Liver (tissue), 9 donors: Measurements from ENCODE around the gene BTBD6. TPM values are rescaled to one million over a fixed set of nuclear protein-coding genes. Genes with fewer than 3 reads are reported as not detected.

Experiments
- DNase-seq: peaks from one replicate; pipeline ENCODE4 v3.0.0-alpha.2; 2017; ENCODE audit warnings: low spot score
- H3K27ac ChIP-seq, 2 donors: one replicate each; pipeline ENCODE4 v1.7.0; 2013; ENCODE audit warnings: inconsistent platforms in 2 of 2, low read length in 2 of 2, control low read depth in 1 of 2, low read depth in 1 of 2, mild to moderate bottlenecking in 1 of 2
- H3K27me3 ChIP-seq, 4 donors: one replicate each; pipeline versions ENCODE4 v1.6.1 to v1.7.0; 2013; ENCODE audit warnings: low read length in 3 of 4, inconsistent platforms in 1 of 4, mild to moderate bottlenecking in 1 of 4, moderate library complexity in 1 of 4; ENCODE audit not compliant: control insufficient read depth in 4 of 4, insufficient read depth in 4 of 4
- H3K36me3 ChIP-seq, 4 donors: one replicate each; pipeline versions ENCODE4 v1.6.1 to v1.7.0; 2013; ENCODE audit warnings: low read length in 3 of 4, mild to moderate bottlenecking in 3 of 4, low read depth in 1 of 4, moderate library complexity in 1 of 4; ENCODE audit not compliant: control insufficient read depth in 4 of 4, insufficient read depth in 3 of 4
- H3K4me1 ChIP-seq, 4 donors: one replicate each; pipeline versions ENCODE4 v1.6.1 to v1.7.0; 2013; ENCODE audit warnings: low read length in 3 of 4, mild to moderate bottlenecking in 3 of 4, moderate library complexity in 1 of 4; ENCODE audit not compliant: control insufficient read depth in 4 of 4, insufficient read depth in 4 of 4
- H3K4me3 ChIP-seq, 3 donors: one replicate each; pipeline versions ENCODE4 v1.6.1 to v1.7.0; 2013; ENCODE audit warnings: low read length in 3 of 3, control low read depth in 1 of 3, low read depth in 1 of 3, mild to moderate bottlenecking in 1 of 3
- H3K9ac ChIP-seq, 2 donors: one replicate each; pipeline ENCODE4 v1.7.0; 2013; ENCODE audit warnings: low read length in 2 of 2, mild to moderate bottlenecking in 2 of 2, moderate library complexity in 2 of 2, control low read depth in 1 of 2, low read depth in 1 of 2
- H3K9me3 ChIP-seq, 4 donors: one replicate each; pipeline versions ENCODE4 v1.6.1 to v1.7.0; 2013; ENCODE audit warnings: low read length in 3 of 4; ENCODE audit not compliant: control insufficient read depth in 4 of 4
- EGR1 ChIP-seq, 2 donors: IDR thresholded peaks; 2 replicates each; pipeline ENCODE4 v1.6.1; 2016 to 2018; ENCODE audit warnings: antibody characterized with exemption in 2 of 2, low read depth in 2 of 2
- FOXA1 ChIP-seq: IDR thresholded peaks from 2 replicates; pipeline ENCODE4 v1.6.1; 2016; ENCODE audit warnings: antibody characterized with exemption
- FOXA2 ChIP-seq: IDR thresholded peaks from 2 replicates; pipeline ENCODE4 v1.6.1; 2016; ENCODE audit warnings: antibody characterized with exemption
- GABPA ChIP-seq, 2 donors: IDR thresholded peaks in 1 of 2; conservative IDR thresholded peaks in 1 of 2; 2 replicates each; pipeline ENCODE4 v1.6.1; 2016; ENCODE audit warnings: antibody characterized with exemption in 2 of 2, mild to moderate bottlenecking in 1 of 2, moderate library complexity in 1 of 2
- HNF4A ChIP-seq, 2 donors: conservative IDR thresholded peaks; 2 replicates each; pipeline ENCODE4 v1.6.1; 2016; ENCODE audit warnings: antibody characterized with exemption in 2 of 2, mild to moderate bottlenecking in 2 of 2
- HNF4G ChIP-seq: IDR thresholded peaks from 2 replicates; pipeline ENCODE4 v1.6.1; 2016; ENCODE audit warnings: antibody characterized with exemption
- JUND ChIP-seq, 2 donors: IDR thresholded peaks; 2 replicates each; pipeline ENCODE4 v1.6.1; 2016; ENCODE audit warnings: antibody characterized with exemption in 2 of 2
- NR2F2 ChIP-seq: IDR thresholded peaks from 2 replicates; pipeline ENCODE4 v1.6.1; 2016; ENCODE audit warnings: antibody characterized with exemption
- RAD21 ChIP-seq, 2 donors: IDR thresholded peaks; 2 replicates each; pipeline ENCODE4 v1.6.1; 2016; ENCODE audit warnings: antibody characterized with exemption in 2 of 2, mild to moderate bottlenecking in 2 of 2
- RXRA ChIP-seq, 2 donors: IDR thresholded peaks; 2 replicates each; pipeline ENCODE4 v1.6.1; 2017 to 2018; ENCODE audit warnings: antibody characterized with exemption in 2 of 2, mild to moderate bottlenecking in 1 of 2
- SP1 ChIP-seq: IDR thresholded peaks from 2 replicates; pipeline ENCODE4 v1.6.1; 2018; ENCODE audit warnings: antibody characterized with exemption, mild to moderate bottlenecking
- TAF1 ChIP-seq: conservative IDR thresholded peaks from 2 replicates; pipeline ENCODE4 v1.6.1; 2016; ENCODE audit warnings: antibody characterized with exemption, mild to moderate bottlenecking
- YY1 ChIP-seq: IDR thresholded peaks from 2 replicates; pipeline ENCODE4 v1.6.1; 2016; ENCODE audit warnings: antibody characterized with exemption, mild to moderate bottlenecking
- WGBS: extraction: QIAGEN DNeasy Blood & Tissue Kit; methylation state at CpG from one replicate; pipeline ENCODE4 v1.1.7; 2013; 5-methylcytosine and 5-hydroxymethylcytosine counted together
- polyA plus RNA-seq, 2 donors: library from polyadenylated mRNA; stranded (reverse) in 1 of 2; unstranded in 1 of 2; fragments of 200-250 nt in 1 of 2; fragments of >200 nt in 1 of 2; fragmentation: Nextera tagmentation in 1 of 2; extraction: Ambion mirVana in 1 of 2; gene quantifications; one replicate each; pipeline versions ENCODE4 v1.2.1 to v1.2.3, GENCODE V29; 2013 to 2015
- total RNA-seq, 2 donors: library from RNA; depleted of rRNA; stranded (reverse); fragments of >200 nt; gene quantifications; one replicate each; pipeline ENCODE4 v1.2.3, GENCODE V29; 2014
- TF ChIP-seq, protein P1 (sequence below): IDR thresholded peaks from 2 replicates; pipeline ENCODE4 v1.6.1; 2016; ENCODE audit warnings: antibody characterized with exemption
- TF ChIP-seq, protein P2 (sequence below): IDR thresholded peaks from 2 replicates; pipeline ENCODE4 v1.6.1; 2016; ENCODE audit warnings: antibody characterized with exemption
- TF ChIP-seq, protein P3 (sequence below): IDR thresholded peaks from 2 replicates; pipeline ENCODE4 v1.6.1; 2016; ENCODE audit warnings: antibody characterized with exemption, mild to moderate bottlenecking
- TF ChIP-seq, protein P4 (sequence below): IDR thresholded peaks from 2 replicates; pipeline ENCODE4 v1.6.1; 2016; ENCODE audit warnings: antibody characterized with exemption
- TF ChIP-seq, protein P5 (sequence below): fragments of 150-350 bp; IDR thresholded peaks from 2 replicates; pipeline ENCODE4 v1.5.1; 2017; ENCODE audit warnings: improper control_type of control experiment, low read depth, low read length; ENCODE audit not compliant: missing input control
- donor health status: healthy.
- donor health status: healthy.
- donor health status: healthy.
- donor health status: healthy.
- donor health status: healthy.

BTBD6 gene
- total and polyA plus RNA-seq, 4 donors: 5.8 to 18.1 (median 16.7) TPM

DNA sequence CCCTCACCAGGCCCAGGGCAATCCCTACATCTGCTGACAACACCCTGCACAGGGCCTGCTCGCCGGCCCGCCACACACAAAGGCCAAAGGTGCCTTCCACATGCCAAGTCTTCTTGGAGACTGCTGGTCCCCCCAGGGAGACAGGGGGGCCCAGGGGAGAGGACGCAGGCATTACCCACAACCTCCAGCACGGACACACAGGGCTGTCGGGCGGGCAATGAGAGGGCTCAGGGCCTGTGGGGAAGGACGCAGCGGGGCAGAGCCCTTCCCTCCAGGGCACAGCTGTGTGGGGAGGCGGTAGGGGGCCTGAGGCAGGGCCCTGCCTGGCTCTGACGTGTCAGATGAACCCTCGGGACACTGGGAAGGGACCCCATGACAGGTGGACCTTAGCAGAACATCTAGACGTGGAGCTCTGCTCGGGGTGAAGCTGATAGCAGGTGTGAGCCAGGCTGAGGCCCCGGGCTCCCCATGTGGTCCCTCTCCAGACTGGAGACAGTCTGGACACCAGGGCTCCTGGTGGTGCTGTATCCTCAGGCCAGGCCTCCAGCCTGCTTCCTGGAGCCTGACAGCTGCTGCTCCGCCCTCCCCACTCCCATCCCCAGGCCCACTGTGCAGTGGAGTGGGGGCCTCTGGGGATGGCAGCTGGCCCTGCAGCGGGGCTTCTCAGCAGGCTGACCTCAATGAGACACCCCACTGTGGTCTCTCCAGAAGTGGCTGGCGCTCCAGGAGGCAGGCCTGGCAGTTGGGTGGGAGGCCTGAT is 35.6 kb upstream of the BTBD6 start:
- no peak overlapping the region for H3K27ac ChIP-seq
- TF ChIP-seq RAD21 (IDR thresholded peaks at IDR 0.05) (no peak), NR2F2 (no peak)
- DNase-seq: no peak
- 96% methylated on average over 18 of the region's 18 CpGs for WGBS
- H3K4me3 ChIP-seq: no peak overlapping the region
- peaks cover 0 to 30% (median 2%) of the 10 kb centered on the region in 4 donors for H3K36me3 ChIP-seq
- no peaks in the 10 kb centered on the region for H3K27me3 ChIP-seq
- H3K9ac ChIP-seq: no peak overlapping the region
- H3K9me3 ChIP-seq: no peaks in the 10 kb centered on the region
- H3K4me1 ChIP-seq: no peaks in the 10 kb centered on the region

DNA sequence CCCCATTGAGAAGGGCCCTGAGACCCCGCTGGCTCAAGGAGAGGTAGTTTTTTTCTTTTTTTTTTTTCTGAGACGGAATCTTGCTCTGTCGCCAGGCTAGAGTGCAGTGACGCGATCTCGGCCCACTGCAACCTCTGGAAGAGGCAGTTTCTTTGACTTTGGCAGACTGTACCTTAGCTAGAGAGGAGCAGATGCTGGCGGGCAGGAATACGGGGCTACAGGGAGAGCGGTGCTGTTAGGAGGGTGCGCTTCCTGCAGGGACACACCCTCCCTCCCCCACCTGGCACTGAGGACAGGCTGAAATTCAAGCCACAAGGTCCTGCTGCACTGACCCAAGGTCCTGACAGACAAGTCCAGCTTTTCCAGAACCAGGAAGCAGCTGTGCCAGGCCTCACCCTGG is 35.0 kb upstream of the BTBD6 start:
- H3K4me3 ChIP-seq: no peak overlapping the region
- H3K36me3 ChIP-seq: peaks cover 0 to 36% (median 2%) of the 10 kb centered on the region in 4 donors
- no peaks in the 10 kb centered on the region for H3K4me1 ChIP-seq
- no peaks in the 10 kb centered on the region for H3K27me3 ChIP-seq
- no peaks in the 10 kb centered on the region for H3K9me3 ChIP-seq
- TF ChIP-seq TAF1: no peak
- no peak for TF ChIP-seq FOXA1
- TF ChIP-seq EGR1 (IDR thresholded peaks at IDR 0.05; ENCODE audit: low read depth in 2 of 2): no peak
- no peak for TF ChIP-seq RXRA (IDR thresholded peaks at IDR 0.05)
- no peak for TF ChIP-seq FOXA2
- TF ChIP-seq, protein P1, sequence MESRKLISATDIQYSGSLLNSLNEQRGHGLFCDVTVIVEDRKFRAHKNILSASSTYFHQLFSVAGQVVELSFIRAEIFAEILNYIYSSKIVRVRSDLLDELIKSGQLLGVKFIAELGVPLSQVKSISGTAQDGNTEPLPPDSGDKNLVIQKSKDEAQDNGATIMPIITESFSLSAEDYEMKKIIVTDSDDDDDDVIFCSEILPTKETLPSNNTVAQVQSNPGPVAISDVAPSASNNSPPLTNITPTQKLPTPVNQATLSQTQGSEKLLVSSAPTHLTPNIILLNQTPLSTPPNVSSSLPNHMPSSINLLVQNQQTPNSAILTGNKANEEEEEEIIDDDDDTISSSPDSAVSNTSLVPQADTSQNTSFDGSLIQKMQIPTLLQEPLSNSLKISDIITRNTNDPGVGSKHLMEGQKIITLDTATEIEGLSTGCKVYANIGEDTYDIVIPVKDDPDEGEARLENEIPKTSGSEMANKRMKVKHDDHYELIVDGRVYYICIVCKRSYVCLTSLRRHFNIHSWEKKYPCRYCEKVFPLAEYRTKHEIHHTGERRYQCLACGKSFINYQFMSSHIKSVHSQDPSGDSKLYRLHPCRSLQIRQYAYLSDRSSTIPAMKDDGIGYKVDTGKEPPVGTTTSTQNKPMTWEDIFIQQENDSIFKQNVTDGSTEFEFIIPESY: no peak
- no peak for TF ChIP-seq NR2F2
- TF ChIP-seq, protein P2, sequence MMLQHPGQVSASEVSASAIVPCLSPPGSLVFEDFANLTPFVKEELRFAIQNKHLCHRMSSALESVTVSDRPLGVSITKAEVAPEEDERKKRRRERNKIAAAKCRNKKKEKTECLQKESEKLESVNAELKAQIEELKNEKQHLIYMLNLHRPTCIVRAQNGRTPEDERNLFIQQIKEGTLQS: no peak
- TF ChIP-seq, protein P3, sequence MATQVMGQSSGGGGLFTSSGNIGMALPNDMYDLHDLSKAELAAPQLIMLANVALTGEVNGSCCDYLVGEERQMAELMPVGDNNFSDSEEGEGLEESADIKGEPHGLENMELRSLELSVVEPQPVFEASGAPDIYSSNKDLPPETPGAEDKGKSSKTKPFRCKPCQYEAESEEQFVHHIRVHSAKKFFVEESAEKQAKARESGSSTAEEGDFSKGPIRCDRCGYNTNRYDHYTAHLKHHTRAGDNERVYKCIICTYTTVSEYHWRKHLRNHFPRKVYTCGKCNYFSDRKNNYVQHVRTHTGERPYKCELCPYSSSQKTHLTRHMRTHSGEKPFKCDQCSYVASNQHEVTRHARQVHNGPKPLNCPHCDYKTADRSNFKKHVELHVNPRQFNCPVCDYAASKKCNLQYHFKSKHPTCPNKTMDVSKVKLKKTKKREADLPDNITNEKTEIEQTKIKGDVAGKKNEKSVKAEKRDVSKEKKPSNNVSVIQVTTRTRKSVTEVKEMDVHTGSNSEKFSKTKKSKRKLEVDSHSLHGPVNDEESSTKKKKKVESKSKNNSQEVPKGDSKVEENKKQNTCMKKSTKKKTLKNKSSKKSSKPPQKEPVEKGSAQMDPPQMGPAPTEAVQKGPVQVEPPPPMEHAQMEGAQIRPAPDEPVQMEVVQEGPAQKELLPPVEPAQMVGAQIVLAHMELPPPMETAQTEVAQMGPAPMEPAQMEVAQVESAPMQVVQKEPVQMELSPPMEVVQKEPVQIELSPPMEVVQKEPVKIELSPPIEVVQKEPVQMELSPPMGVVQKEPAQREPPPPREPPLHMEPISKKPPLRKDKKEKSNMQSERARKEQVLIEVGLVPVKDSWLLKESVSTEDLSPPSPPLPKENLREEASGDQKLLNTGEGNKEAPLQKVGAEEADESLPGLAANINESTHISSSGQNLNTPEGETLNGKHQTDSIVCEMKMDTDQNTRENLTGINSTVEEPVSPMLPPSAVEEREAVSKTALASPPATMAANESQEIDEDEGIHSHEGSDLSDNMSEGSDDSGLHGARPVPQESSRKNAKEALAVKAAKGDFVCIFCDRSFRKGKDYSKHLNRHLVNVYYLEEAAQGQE: no peak
- TF ChIP-seq, protein P4, sequence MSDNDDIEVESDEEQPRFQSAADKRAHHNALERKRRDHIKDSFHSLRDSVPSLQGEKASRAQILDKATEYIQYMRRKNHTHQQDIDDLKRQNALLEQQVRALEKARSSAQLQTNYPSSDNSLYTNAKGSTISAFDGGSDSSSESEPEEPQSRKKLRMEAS: no peak
- no peak for TF ChIP-seq SP1
- no peak for TF ChIP-seq YY1
- no peak for TF ChIP-seq HNF4G
- TF ChIP-seq GABPA (IDR thresholded peaks at IDR 0.05 in 1 of 2, conservative IDR thresholded peaks at IDR 0.05 in 1 of 2): no peak
- no peak for TF ChIP-seq RAD21 (IDR thresholded peaks at IDR 0.05)
- no peak for TF ChIP-seq HNF4A (conservative IDR thresholded peaks at IDR 0.05)
- TF ChIP-seq, protein P5, sequence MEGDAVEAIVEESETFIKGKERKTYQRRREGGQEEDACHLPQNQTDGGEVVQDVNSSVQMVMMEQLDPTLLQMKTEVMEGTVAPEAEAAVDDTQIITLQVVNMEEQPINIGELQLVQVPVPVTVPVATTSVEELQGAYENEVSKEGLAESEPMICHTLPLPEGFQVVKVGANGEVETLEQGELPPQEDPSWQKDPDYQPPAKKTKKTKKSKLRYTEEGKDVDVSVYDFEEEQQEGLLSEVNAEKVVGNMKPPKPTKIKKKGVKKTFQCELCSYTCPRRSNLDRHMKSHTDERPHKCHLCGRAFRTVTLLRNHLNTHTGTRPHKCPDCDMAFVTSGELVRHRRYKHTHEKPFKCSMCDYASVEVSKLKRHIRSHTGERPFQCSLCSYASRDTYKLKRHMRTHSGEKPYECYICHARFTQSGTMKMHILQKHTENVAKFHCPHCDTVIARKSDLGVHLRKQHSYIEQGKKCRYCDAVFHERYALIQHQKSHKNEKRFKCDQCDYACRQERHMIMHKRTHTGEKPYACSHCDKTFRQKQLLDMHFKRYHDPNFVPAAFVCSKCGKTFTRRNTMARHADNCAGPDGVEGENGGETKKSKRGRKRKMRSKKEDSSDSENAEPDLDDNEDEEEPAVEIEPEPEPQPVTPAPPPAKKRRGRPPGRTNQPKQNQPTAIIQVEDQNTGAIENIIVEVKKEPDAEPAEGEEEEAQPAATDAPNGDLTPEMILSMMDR: no peak
- TF ChIP-seq JUND (IDR thresholded peaks at IDR 0.05): no peak
- WGBS: 96% methylated on average over 10 of the region's 10 CpGs
- no peak overlapping the region for H3K9ac ChIP-seq
- no peak for DNase-seq
- no peak overlapping the region for H3K27ac ChIP-seq
